Central memory CD4-positive, alpha-beta T cell (primary cell): ENCODE data around the gene SYT8.

Experiments
- DNase-seq: peaks from one replicate; pipeline ENCODE4 v3.0.0; 2022

The SYT8 gene

DNA sequence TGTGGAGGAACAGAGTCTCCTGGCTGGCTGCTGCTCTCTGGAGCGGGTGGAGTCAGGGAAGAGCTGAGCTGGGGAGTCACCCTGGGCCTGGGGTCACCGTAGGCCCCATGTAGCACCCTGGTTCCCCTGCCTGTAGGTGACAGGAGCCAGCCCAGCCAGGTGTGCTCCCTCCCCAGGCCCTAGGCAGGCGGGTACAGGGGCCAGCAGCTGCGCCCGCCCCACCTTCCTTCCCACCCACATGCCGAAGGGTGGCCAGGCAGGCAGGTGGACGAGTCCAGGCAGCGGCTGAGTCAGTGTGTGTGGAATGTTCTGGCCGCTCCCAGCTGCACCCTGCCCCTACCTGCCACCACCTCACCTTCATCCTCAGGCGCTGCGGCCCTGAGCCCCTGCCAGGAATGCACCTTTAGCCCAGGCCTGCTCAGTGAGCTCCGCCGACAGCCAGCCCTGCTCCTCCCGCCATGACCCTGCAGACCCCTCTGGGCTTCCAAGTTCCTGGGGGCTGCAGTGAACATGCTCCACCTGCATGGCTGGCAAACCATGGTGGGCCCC, 654 bp upstream of the SYT8 start:
- no peak for DNase-seq

DNA sequence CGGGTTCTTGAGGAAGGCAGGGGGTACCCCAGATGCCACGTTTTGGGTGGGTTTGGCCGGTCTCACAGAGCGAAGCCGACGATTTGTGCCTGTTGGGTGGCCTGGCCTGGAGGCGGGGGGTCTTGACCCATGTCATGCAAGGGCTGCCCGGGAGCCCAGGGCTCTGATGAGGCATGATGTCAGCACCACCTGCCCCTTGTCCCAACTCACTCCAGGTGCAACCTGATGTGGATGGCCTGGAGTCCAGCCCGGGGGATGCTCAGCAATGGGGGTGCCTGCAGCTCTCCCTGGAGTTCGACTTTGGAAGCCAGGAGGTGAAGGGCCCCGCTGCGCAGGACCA, 851 bp downstream of the SYT8 start:
- DNase-seq: no peak

DNA sequence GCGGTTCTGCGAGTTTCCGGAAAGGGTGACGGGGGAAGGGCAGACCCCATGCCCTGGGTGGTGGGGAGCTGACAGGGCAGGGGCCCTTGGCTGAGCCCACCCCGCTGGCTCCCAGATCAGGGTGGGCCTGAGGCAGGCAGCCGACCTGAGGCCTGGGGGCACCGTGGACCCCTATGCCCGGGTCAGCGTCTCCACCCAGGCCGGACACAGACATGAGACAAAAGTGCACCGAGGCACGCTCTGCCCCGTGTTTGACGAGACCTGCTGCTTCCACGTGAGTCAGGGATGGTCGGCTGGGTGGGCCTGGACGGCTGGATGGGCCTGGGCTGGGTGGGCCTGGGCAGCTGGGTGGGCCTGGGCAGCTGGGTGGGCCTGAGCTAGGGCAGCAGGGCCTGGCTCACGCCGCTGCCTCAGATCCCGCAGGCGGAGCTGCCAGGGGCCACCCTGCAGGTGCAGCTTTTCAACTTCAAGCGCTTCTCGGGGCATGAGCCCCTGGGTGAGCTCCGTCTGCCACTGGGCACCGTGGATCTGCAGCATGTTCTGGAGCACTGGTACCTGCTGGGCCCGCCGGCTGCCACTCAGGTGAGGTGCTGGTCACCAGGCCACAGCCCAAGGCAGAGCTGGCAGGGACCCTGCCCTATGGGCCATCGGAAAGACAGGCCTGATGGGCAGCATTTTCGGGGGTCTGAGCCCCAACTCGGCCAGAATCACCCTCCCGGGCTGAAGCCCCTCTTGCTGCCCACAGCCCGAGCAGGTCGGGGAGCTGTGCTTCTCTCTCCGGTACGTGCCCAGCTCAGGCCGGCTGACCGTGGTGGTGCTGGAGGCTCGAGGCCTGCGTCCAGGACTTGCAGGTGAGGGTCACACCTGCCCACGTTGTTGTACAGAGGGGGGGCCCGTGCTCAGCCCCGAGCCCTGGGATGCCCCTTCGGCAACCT, 1.5 kb downstream of the SYT8 start:
- DNase-seq: no peak

DNA sequence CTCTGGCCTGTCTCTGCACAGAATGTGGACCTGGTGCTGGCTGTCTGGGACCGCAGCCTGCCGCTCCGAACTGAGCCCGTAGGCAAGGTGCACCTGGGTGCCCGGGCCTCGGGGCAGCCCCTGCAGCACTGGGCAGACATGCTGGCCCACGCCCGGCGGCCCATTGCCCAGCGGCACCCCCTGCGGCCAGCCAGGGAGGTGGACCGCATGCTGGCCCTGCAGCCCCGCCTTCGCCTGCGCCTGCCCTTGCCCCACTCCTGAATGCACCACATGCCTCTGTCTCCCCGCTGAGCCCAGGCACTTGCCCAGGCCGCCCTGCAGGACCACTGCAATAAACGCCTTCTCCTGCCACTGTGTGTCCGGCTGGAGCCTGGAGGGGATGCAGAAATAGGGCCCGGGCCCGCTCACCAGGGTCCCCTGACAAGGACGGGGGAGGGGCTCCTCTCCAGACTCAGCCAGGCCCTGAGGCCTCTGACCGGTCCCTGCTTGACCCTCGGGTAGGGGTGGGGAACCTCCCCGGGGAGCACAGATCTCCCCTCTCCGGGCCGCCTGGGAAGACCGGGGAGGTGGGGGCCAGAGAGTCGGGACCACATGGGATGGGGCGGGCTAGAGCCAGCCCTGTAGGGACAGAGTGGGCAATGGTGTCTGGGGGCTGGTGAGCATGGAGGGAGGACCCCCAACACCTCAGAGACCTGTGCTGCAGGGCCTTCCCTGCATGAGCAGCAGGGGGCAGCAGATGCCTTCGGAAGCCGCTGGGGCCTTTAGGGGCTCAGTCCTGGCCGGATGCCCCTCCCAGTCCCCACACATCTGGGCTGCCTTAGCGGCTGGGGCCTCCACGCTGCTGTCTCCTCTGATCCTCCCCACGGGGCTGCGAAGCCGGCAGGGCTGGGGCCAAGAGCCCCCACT, 2.6 kb downstream of the SYT8 start:
- peak; percentile 62 for DNase-seq

DNA sequence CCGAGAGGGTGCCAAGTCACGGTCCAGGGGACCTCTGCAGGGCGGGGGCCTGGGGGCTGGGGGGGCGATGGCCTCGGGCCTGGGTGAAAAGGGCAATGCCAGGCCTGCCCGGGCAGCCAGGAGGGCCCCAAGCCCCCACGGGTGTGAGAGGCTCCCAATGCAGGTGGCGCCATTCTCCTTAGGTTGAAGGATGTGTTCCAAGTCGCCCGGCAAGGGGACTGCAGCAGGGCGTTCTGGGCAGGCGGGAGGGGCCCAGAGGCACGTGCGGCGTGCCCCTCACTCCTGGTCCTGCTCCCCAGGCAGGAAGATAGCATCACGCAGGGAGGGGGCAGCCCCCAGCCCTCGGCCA, 3.3 kb downstream of the SYT8 start:
- DNase-seq: no peak

DNA sequence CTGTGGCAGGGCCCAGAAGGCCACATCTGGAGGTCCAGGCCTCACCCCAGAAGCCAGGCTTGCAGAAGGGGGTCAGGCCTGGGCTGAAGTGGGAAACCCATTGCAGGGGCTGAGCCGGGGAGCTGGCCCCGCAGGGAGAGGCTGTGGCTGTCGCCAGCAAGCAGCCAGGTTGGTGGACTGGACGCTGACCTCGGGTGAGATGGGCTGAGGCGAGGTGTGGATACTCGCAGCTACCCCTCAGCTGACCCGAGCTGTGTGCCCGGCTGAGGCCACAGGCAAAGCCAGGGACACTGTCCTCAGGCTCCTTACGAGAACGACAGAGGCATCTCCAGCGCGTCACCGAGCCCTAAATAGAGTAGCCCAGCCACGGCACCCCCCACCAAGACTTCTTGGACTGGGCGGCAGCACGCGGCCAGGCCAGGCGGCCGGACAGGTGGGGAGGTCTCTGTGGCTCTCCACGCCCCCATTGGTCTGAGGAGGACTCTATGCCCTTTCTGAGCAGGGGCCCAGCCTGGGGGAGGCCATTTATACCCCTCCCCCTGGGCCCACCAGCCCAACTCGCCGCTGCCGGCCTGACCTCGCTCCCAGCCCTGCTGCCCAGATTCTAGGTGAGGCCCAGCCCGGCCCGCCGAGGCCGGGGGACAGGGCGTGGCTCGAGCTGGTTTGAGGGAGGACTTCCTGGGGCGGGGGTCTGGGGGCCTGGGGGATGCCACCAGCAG, 3.8 kb downstream of the SYT8 start, which contains the start of gene TNNI2:
TSS of gene TNNI2 (plus strand) at position 556 of the 719 bp plus-strand sequence. CDS start 716 bp downstream, outside the sequence.
- DNase-seq: no peak

DNA sequence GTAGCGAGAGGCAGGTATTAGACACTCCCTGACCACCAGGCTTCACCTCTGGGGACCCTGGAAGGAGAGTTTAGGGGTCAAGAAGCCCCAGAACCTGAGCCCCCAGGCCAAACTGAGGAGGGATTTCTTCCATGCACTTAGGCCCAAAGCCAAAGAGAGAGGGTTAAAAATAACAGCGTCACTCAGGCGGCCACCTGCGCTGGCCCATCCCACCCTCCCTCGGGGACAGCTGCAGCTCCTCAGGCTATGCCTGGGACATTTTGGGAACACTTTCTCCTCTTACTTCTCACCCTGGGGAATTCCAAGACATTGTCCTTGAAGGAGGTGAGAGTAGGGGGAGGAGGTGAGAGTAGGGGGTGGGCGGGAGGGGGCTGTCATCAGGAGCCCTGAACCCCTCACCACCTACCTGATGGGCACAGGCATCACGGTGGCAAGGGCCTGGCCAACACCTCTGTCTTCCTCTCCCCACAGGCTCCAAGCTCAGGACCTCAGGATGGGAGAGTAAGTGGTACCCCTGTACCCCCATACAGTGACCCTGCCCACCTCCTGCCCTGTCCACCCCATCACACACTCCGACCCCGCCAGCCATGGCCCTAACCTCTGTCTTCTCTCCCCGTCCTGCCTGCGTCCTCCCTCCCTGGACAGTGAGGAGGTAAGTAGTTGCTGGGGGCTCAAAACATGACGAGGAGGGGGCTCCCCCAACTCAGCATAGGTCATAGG, 4.6 kb downstream of the SYT8 start:
- no peak for DNase-seq

DNA sequence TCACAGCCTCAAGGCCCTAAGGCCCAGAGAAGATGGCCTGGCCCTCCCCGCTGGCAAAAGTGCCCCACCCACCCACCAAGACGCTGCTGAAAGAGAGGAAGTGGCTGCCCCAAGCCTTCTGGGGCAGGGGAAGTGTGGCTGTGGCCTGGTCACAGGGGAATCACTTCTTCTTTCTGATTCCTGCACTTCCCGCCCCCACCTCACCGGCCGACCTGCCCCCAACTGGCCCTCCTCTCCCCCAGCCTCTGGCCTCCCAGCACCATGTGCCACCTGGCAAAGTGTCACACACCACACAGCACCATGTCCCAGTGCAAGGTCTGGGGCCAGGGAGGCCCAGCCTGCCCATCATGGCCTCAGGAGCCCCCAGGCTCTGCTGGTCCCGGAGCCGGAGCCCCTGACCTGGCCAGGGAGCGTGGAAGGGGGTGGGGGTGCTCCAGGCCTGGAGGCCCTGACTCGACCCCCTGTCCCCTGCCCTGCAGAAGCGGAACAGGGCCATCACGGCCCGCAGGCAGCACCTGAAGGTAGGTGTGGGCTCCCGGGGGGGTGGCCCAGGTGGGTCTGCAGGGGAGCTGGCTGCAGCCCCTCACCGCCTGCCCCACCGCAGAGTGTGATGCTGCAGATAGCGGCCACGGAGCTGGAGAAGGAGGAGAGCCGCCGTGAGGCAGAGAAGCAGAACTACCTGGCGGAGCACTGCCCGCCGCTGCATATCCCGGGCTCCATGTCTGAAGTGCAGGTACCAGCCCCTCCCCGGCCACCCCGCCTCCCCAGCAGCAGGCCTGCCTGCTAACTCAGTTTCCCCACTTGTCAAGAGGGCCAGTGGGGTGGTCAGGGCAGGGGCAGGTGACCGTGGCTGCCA, 5.4 kb downstream of the SYT8 start:
- no peak for DNase-seq

DNA sequence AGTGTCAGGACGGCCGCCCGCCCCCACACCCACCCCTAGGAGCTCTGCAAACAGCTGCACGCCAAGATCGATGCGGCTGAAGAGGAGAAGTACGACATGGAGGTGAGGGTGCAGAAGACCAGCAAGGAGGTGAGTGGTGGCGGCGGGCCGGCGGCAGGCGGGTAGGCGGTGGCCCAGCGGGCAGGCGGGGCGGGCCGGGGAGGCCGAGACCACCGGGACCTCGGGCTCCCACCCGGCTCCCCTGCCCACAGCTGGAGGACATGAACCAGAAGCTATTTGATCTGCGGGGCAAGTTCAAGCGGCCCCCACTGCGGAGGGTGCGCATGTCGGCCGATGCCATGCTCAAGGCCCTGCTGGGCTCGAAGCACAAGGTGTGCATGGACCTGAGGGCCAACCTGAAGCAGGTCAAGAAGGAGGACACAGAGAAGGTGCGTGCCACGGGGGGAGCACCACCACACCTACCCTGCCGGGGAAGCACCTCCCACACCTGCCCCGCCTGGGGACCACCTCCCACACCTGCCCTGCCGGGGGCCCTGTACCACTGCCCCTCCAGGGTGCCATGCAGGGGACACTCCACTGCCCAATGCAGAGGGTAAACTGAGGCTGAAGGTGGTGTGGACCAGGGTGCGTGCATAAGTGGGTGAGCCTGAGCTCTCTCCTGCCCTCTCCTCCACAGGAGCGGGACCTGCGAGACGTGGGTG, 6.1 kb downstream of the SYT8 start:
- DNase-seq: no peak

DNA sequence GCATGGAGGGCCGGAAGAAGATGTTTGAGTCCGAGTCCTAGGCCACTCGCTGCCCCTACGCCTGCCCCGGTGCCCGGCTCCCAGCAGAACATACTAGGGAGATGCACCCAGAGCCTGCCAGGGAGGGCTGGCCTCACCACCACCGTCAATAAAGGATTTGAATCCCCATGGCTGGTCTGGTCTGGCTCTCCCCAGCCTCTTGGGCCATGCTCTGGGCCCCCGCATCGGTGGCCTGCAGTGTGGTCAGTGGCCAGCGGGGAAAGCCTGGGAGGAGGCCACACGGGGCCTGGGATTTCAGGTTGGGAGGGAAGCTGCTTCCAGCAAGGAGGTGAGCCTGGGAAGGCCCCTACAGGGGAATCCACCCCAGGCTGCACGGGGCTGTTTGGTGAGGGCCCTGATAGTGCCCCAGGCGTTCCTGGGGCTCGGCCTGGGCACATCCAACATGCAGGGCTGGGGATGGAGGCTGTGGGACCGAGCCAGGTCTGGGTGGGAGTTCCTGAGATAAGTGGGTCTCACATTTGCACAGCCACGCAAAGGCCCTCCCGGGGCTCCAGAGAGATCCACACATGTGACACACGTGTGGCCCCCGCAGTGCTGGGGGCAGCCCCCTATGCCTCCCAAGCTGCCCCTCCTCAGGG, 6.8 kb downstream of the SYT8 start:
- no peak for DNase-seq

DNA sequence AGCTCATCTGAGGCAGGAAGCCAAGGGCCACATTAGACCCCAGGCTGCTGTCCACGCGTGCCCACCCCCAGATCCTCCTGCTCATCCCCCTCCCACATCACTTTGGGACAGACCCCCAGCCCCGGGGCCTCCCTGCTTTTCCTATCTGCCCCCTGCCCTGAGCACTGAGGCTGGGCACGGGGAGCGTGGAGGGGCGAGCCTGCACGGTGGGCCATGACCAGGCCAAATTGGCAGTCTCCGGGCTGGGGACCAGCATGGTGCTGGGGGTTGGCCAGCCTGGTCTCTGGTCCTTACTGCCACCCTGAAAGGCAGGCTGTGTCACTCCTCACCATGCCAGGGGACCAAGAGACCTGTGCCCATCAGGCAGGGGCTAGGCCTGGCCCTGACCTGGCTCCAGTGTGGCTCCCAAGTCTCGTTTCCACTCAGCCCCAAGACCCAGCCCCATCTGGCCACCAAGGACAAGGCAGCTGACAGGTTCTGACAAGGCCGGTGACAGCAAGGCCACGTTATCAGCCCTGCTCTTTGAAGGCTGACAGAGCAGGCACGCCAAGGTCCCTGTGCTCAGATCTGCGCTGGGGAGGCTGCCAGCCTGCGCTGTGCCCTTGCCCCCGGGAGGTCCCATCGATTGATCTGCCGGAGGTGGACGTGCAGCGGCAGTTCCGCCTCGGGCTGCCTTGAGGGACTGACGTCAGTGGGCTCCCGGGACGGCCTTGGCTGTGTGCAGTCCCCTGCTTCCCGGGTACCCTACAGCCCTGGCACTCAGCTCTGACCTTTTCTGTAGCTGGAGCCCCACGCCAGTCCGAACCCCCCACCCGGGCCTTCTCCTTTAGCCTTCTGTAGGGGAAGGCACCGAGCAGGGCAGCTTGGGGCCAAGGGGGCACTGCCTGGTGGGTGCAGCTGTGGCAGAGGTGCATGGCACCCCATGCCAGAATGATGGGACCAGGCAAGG, 7.6 kb downstream of the SYT8 start:
- no peak for DNase-seq

DNA sequence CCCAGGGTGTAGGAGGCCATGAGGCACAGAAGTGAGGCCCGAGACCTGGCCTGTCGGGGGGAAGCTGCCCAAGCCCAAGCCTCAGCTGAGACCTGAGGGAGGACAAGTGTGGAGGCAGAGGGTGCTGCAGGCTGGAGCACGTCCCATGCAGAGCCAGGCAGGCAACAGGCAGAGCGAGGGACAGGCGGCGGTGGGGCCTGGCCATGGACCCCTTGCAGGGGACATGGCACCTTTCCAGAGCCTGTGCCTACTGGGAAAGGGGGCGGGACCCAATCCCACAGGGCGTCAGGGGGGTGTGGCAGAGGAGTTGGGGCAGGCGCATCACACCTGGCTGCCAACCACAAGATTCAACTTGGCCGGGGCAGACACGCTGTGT, 8.3 kb downstream of the SYT8 start:
- DNase-seq: no peak

DNA sequence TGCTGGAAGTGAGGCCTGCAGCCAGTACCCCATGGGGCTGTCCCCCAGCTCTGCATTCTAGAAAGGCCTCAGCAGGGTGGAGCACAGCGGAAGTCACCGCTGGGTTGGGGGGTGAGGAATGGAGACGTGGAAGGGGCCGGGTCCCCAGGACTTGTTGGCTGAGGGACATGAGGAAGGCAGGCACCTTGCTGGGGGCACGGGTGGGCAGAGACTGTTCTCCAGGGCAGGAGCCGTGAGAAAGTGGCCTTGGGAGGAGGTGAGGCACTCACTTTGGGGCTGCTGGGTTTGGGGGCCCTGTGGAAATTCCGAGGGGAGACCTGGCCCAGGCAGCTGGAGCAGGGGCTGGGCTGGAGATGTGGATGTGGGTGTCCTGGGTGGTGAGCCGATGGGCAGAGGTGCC, 9.0 kb downstream of the SYT8 start:
- no peak for DNase-seq

DNA sequence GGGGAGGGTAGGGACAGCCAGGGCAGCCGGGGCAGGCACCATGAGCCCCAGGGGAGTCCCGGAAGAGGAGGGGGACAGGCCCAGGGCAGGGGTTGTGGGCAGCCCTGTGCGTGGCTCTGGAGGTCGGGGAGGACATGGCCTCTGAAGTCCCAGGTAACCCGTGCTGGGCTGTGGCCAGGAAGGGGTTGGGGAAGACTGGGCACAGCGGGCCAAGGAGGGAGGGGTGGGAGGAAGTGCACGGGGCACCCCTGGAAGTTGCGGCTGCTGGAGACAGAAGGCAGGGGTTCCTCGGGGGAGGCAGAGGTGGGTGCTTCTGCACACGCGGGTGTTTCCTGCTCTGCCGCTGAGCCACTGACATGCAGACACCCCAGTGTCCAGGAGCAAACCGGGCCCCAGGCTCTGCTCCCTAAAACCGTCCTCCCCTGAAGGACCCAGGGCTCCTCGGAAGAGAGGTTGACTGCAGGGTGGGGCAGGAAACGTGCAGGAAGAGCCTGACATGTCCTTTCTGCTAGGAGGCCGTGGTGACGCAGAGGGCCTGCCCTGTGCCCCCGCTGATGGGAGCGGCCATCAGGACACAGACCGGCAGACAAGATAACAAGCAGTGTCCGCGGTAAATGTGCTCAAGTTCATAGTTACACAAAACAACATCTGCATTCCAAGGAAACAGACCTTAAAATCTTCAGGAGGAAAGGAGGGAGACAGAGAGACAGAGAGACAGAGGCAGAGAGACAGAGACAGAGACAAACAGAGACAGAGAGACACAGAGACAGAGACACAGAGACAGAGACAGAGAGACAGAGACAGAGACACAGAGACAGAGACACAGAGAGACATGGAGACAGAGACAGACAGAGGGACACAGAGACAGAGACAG, 9.7 kb downstream of the SYT8 start:
- peak; percentile 40 for DNase-seq

DNA sequence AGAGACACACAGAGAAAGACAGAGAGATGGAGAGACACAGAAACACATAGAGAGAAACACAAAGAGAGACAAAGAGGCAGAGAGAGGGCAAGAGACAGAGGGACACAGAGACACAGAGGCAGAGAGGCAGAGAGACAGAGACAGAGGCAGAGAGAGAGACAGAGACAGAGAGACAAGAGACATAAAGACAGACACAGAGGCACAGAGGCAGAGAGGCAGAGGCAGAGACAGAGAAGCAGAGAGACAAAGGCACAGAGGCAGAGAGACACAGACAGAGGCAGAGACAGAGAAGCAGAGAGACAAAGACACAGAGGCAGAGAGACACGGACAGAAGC, 10.3 kb downstream of the SYT8 start:
- no peak for DNase-seq

DNA sequence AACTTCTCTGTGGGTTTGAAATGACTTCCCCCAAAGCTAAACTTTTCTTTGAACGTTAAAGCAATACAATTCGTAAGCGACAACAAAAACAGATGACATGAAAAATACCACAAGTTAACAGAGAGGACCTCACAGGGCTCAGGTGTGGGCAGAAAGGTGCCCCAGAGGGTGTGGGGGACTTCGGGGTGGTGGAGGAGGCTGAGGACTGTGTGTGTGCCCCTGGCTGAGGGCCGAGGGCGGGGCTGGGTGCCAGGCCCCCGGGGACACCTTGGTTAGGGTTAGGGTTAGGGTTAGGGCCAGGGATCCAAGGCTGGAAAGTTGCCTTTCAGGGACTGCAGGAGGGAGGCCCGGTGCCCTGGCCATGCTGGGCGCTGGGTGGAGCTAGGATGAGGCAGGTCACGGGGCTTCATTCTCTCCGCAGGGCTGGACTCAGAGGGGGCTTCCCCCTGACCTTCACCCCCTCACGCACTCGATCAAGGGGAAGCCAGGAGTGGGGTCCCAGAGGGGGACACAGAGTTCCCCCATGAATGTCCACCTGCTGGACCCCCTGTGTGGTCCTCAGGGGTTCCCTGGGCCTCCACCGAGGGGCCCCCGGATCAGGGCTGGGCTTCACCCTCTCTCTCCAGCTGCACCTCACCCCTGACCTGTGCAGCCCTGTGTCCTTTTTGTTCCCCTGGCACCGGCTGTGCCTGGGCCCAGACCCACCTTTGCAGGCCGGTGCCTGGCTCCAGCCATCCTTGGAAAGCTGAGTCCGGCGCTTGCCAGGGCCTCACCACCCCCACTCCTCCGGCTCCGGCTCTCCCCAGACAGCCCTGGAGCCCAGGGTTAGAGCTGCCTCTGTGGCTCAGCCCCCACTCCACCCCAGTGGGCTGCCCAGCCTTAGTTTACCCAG, 11.0 kb downstream of the SYT8 start:
- DNase-seq: peak; percentile 28

DNA sequence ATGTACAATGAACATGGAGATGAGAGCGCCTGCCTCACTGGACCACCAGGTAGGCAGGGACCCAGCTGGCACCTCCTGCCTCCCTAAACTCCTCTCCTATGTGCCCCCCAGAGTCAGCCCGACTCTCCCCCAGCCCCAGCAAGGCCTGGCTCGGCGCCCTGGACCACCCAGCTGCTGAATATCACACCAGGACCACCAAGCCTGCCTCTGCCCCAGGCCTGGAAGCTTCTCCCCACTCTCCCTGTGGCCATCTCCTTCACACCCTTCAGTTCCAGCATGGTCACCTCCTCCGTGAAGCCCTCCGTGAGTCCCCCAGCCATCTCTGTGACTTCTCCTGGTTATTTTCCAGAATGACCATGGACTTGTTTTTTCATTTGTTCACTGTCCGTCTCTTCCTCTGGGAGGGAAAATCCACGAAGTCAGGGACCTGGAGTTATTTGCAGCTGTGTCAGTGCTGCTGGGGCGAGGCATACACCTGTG, 11.7 kb downstream of the SYT8 start:
- no peak for DNase-seq
